ENCODE data around the gene ING3. TPM values are rescaled to one million over a fixed set of nuclear protein-coding genes. Genes with fewer than 3 reads are reported as not detected.

ING3 gene
- total and polyA plus RNA-seq, 2 of the 8 experiments (the other 6 are each of a cell fraction or from before 2014, with no cell fraction given): 6.0 to 17.7 TPM

GRCh38 chr7:120988591-120989256, 38.1 kb downstream of the ING3 start, which contains the start of gene CPED1:
CPED1 (plus strand) TSS chr7:120988711; CDS start chr7:120989622, 911 bp downstream.
- DNase-seq (ENCODE audit: low read depth in 1 of 2, low spot score in 2 of 2) (peak in 1 of 2 experiments; percentile 72), FAIRE-seq (no peak)
- Histone ChIP-seq H3K9me3 (ENCODE audit: insufficient read depth in 2 of 2, low read depth in 1 of 2, low read length in 1 of 2) (no peaks in the 10 kb centered on the region), H2BK15ac (ENCODE audit: low read length) (0 out of 2 replicates have a peak within 1 kb of the TSS, but pooled peaks have one; percentile 21), H3K79me2 (ENCODE audit: control insufficient read depth in 1 of 2, insufficient read depth in 2 of 2, low read length in 2 of 2) (no peaks in the 10 kb centered on the region), H3K4me2 (ENCODE audit: insufficient read depth in 1 of 2, low read depth in 2 of 2, low read length in 2 of 2) (peak within 1 kb of the TSS; percentile 70 to 76), H4K8ac (ENCODE audit: extremely low read depth, insufficient read depth, low read length) (no peak within 1 kb of the TSS; the same call in 1 of the 2 replicates), H2BK12ac (ENCODE audit: low read depth, low read length) (no peak within 1 kb of the TSS), H3K36me3 (ENCODE audit: control insufficient read depth in 2 of 4, insufficient read depth in 4 of 4, low read length in 3 of 4) (no peaks in the 10 kb centered on the region), H3K14ac (ENCODE audit: insufficient read length) (no peak within 1 kb of the TSS), H3K4ac (replicated peaks; ENCODE audit: insufficient read length, low read depth, low read length) (no peak within 1 kb of the TSS), H3K27me3 (replicated peaks in 1 of 4; ENCODE audit: control insufficient read depth in 3 of 4, extremely low read depth in 1 of 4, insufficient read depth in 3 of 4, low read length in 3 of 4) (peaks cover 1 to 20% (median 12%) of the 10 kb centered on the region in 4 experiments; a peak in 6 of 7 replicates), H4K20me1 (replicated peaks in 1 of 2; ENCODE audit: control insufficient read depth in 1 of 2, insufficient read depth in 2 of 2, low read length in 2 of 2) (no peaks in the 10 kb centered on the region), H3K56ac (replicated peaks; ENCODE audit: insufficient read length, low read depth, low read length) (no peak within 1 kb of the TSS), H2BK20ac (ENCODE audit: low read length) (no peak within 1 kb of the TSS), H3K23me2 (ENCODE audit: low read depth, low read length) (0 out of 2 replicates have a peak, but pooled peaks cover 2% of the 10 kb centered on the region), H4K91ac (replicated peaks; ENCODE audit: insufficient read length, low read length) (no peak within 1 kb of the TSS), H3K18ac (ENCODE audit: extremely low read depth, low read length) (no peak within 1 kb of the TSS), H3K79me1 (ENCODE audit: low read depth, low read length) (no peaks in the 10 kb centered on the region), H3K27ac (ENCODE audit: low read depth, low read length) (no peak within 1 kb of the TSS), H2AFZ (ENCODE audit: low read length) (peak within 1 kb of the TSS; percentile 94), H2BK5ac (ENCODE audit: low read depth, low read length) (no peak within 1 kb of the TSS), H2AK5ac (ENCODE audit: low read depth, low read length) (no peak within 1 kb of the TSS), H2BK120ac (replicated peaks; ENCODE audit: low read depth, low read length) (no peak within 1 kb of the TSS), H4K5ac (ENCODE audit: insufficient read length, low read depth, low read length) (no peak within 1 kb of the TSS), H3K9ac (replicated peaks in 1 of 4; ENCODE audit: extremely low read depth in 1 of 4, low read depth in 3 of 4, low read length in 3 of 4) (no peak within 1 kb of the TSS; a peak in 1 of 7 replicates), H3K4me1 (replicated peaks in 1 of 4; ENCODE audit: control insufficient read depth in 3 of 4, insufficient read depth in 4 of 4, low read length in 3 of 4) (peaks cover 0 to 4% (median 3%) of the 10 kb centered on the region in 4 experiments; a peak in 4 of 7 replicates), H3K23ac (ENCODE audit: insufficient read length) (no peak within 1 kb of the TSS), H3K4me3 (ENCODE audit: extremely low read depth in 1 of 4, insufficient read depth in 2 of 4, low read depth in 3 of 4, low read length in 4 of 4) (peak within 1 kb of the TSS; percentile 34 to 58 (median 38); a peak in 6 of 8 replicates)
- ChIA-PET POLR2A (ENCODE audit: partially characterized antibody) (no interaction called here), CTCF (ENCODE audit: partially characterized antibody) (interaction anchor here (0.8 to 8.4 kb wide), 24 partner anchors 8 to 379 kb away, joined by 3 to 139 read pairs (median 6); no protein-coding TSS in a partner anchor)
- no peak for TF ChIP-seq RNF2 (IDR thresholded peaks at IDR 0.05; ENCODE audit: borderline replicate concordance, low read depth, low read length, missing control alignments, poor library complexity, severe bottlenecking)
- no peak for TF ChIP-seq NANOG (IDR thresholded peaks at IDR 0.05; ENCODE audit: insufficient read depth, low read depth, low read length, poor library complexity, severe bottlenecking)
- TF ChIP-seq POU5F1 (IDR thresholded peaks at IDR 0.05; ENCODE audit: low read depth, low read length): no peak
- no peak for TF ChIP-seq CTCF (IDR thresholded peaks at IDR 0.05; ENCODE audit: control extremely low read depth in 1 of 3, insufficient read depth in 1 of 3, low read depth in 1 of 3, low read length in 3 of 3)
- 16% methylated on average over 27 of the region's 27 CpGs; no CpG with 5 or more reads in 1 of the 2 experiments for WGBS, 2 experiments (ENCODE audit: extremely low coverage in 1 of 2, insufficient coverage in 1 of 2, insufficient read length in 1 of 2, insufficient replicate concordance in 2 of 2, low coverage in 1 of 2, low lambda C conversion rate in 2 of 2, missing lambda C conversion rate in 1 of 2)
